ENCODE data around the gene DHODH. TPM values are rescaled to one million over a fixed set of nuclear protein-coding genes. Genes with fewer than 3 reads are reported as not detected.

The DHODH gene
- total RNA-seq (2012; rRNA removed) (3.2 and 3.3 TPM in 2 replicates), polyA plus RNA-seq (2012; rRNA removed) (4.1 and 4.5 TPM in 2 replicates), Bru-seq, nascent RNA (percentile 40 among the genes with signal in this experiment), BruChase-seq, experiment 1, labeled RNA remaining after a 6-hour chase (percentile 38 among the genes with signal in this experiment), BruChase-seq, experiment 2, labeled RNA remaining after a 2-hour chase (percentile 36 among the genes with signal in this experiment)
- 2.9 and 4.9 TPM in 2 replicates for polyA plus RNA-seq (2012; cell fraction: cytosol; rRNA removed)
- 3.5 and 4.1 TPM in 2 replicates for polyA plus RNA-seq (2012; cell fraction: nucleus; rRNA removed; ENCODE audit: low replicate concordance)
- long read RNA-seq, partial matches to known transcripts: 2 of 8 reads
- long read RNA-seq, other reads (novel, unspliced or antisense): 3 of 8 reads

DNA sequence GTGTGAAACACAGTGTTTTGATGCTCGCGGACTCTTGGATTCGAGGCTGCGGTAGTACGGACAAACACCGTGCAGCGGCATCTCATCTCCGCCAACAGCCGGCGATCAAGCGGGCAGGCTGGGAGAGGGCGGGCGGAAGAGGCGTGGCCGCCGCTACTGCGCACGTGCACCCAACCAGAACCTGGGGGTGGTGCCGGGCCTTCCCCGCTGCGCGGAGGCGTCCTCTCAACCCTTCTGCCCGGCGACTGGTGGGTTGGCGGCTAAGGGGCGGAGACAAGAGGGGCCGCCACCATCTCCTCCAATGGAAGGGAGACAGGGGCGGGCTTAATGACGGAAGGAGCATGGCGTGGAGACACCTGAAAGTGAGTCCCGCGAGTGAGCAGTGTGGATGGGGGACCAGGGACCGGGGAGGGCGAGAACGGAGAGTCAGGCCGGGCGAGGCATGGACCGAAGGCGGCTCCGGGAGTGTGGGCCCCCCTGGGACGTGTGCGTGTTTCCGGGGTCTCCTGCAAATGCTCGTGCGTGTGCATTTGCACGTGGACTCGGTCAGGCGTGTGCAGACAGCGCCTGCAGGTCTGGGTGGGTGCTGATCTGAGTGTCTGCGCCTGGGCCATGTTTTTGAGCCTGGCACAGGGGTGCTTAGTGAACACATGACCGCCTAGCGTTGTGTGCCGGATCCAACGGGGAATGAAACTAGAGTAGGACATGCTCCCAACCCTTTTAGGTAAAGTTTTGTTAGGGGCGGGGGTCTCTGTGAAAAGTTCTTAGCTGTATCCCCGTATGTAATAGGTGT, at the start of gene DHODH:
DHODH (plus strand) TSS at position 321 of the 793 bp plus-strand sequence; CDS start at position 342, 21 bp downstream.
- Histone ChIP-seq H3K18ac (ENCODE audit: low read depth, low read length) (no peak within 1 kb of the TSS), H2BK5ac (ENCODE audit: low read depth, low read length, poor library complexity, severe bottlenecking) (no peak within 1 kb of the TSS), H3K79me1 (ENCODE audit: low read depth in 1 of 2, low read length in 2 of 2) (peaks cover 8 to 9% of the 10 kb centered on the region in 2 experiments; a peak in 3 of 4 replicates), H4K20me1 (ENCODE audit: insufficient read depth, low read length) (no peaks in the 10 kb centered on the region), H3K27me3 (ENCODE audit: control insufficient read depth, insufficient read depth, low read length) (0 out of 2 replicates have a peak, but pooled peaks cover 2% of the 10 kb centered on the region), H3K14ac (replicated peaks; ENCODE audit: low read depth, low read length) (peak within 1 kb of the TSS; percentile 81; the same call in 1 of the 2 replicates), H3K9ac (ENCODE audit: low read depth, low read length) (peak within 1 kb of the TSS; percentile 62), H2BK20ac (ENCODE audit: low read depth, low read length) (no peak within 1 kb of the TSS), H3K9me1 (ENCODE audit: insufficient read depth, low read length) (no peaks in the 10 kb centered on the region), H3K9me3 (ENCODE audit: control insufficient read depth, insufficient read depth, low read length) (no peaks in the 10 kb centered on the region), H3K4me1 (ENCODE audit: control insufficient read depth, insufficient read depth, low read length) (no peaks in the 10 kb centered on the region), H2BK15ac (ENCODE audit: low read depth, low read length) (no peak within 1 kb of the TSS), H2BK120ac (ENCODE audit: low read depth, low read length) (no peak within 1 kb of the TSS), H3K4me3 (ENCODE audit: insufficient read depth, low read depth, low read length) (peak within 1 kb of the TSS; percentile 75), H3K56ac (ENCODE audit: extremely low read depth, insufficient read depth, low read length) (peak within 1 kb of the TSS; percentile 47), H3K27ac (ENCODE audit: insufficient read depth, low read length) (no peak within 1 kb of the TSS; the same call in 1 of the 2 replicates), H3K36me3 (ENCODE audit: control insufficient read depth, insufficient read depth, low read length) (no peaks in the 10 kb centered on the region), H3K4me2 (ENCODE audit: low read depth, low read length) (peak within 1 kb of the TSS; percentile 89), H3K23ac (ENCODE audit: low read depth, low read length) (peak within 1 kb of the TSS; percentile 74), H3K4ac (ENCODE audit: low read depth, low read length) (peak within 1 kb of the TSS; percentile 69), H2AK5ac (ENCODE audit: low read depth, low read length) (no peak within 1 kb of the TSS), H2AK9ac (replicated peaks; ENCODE audit: low read depth, low read length, poor library complexity) (peak within 1 kb of the TSS; percentile 85), H2AFZ (replicated peaks; ENCODE audit: low read length, poor library complexity) (peak within 1 kb of the TSS; percentile 99), H4K8ac (ENCODE audit: low read depth in 2 of 2, low read length in 2 of 2) (peak within 1 kb of the TSS; percentile 78 to 87), H4K5ac (ENCODE audit: low read depth, low read length) (0 out of 2 replicates have a peak within 1 kb of the TSS, but pooled peaks have one; percentile 13), H4K91ac (ENCODE audit: insufficient read depth, low read depth, low read length) (no peak within 1 kb of the TSS; the same call in 1 of the 2 replicates)
- intact Hi-C loops (cut with micrococcal nuclease) (no loop called here), in situ Hi-C loops (cut with MboI; ENCODE audit: low sequenced_read_pairs) (no loop called here), dilution Hi-C loops (cut with HindIII; ENCODE audit: low sequenced_read_pairs, unreplicated experiment) (no loop called here)
- ChIA-PET CTCF (interaction anchor here (0.6 kb wide), 1 partner anchor 48 kb away, joined by 3 read pairs; no protein-coding TSS in a partner anchor), POLR2A (ENCODE audit: unreplicated experiment) (no interaction called here)
- ATAC-seq (ENCODE audit: low read depth): peak; percentile 100
- WGBS, 2 experiments (ENCODE audit: extremely low coverage in 2 of 2, insufficient read length in 1 of 2): 2% methylated on average over 16 of the region's 57 CpGs; no CpG with 5 or more reads in 1 of the 2 experiments
- peak; percentile 96 for DNase-seq
- BruUV-seq (replicated peaks): no TSS peak
- TF ChIP-seq RAD21 (IDR thresholded peaks at IDR 0.05; ENCODE audit: low read length) (no peak), MAZ (IDR thresholded peaks at IDR 0.05; ENCODE audit: borderline replicate concordance, low read depth, low read length) (peak; percentile 65; the same call in 1 of the 2 replicates), BHLHE40 (IDR thresholded peaks at IDR 0.05; ENCODE audit: low read depth, low read length) (peak; percentile 99), CHD1 (IDR thresholded peaks at IDR 0.05; ENCODE audit: low read depth, low read length) (no peak), MAFK (IDR thresholded peaks at IDR 0.05; ENCODE audit: low read depth, low read length) (no peak), SMC3 (IDR thresholded peaks at IDR 0.05; ENCODE audit: low read depth, low read length) (no peak), CEBPB (IDR thresholded peaks at IDR 0.05; ENCODE audit: low read depth, low read length) (no peak), MXI1 (IDR thresholded peaks at IDR 0.05; ENCODE audit: borderline replicate concordance, low read depth, low read length) (peak; percentile 91; the same call in 1 of the 2 replicates), FOS (IDR thresholded peaks at IDR 0.05; ENCODE audit: low read depth, low read length) (no peak), RFX5 (IDR thresholded peaks at IDR 0.05; ENCODE audit: low read depth, low read length) (peak; percentile 58), RCOR1 (IDR thresholded peaks at IDR 0.05; ENCODE audit: insufficient replicate concordance, low read length) (no peak)
- TF ChIP-seq, protein P1, sequence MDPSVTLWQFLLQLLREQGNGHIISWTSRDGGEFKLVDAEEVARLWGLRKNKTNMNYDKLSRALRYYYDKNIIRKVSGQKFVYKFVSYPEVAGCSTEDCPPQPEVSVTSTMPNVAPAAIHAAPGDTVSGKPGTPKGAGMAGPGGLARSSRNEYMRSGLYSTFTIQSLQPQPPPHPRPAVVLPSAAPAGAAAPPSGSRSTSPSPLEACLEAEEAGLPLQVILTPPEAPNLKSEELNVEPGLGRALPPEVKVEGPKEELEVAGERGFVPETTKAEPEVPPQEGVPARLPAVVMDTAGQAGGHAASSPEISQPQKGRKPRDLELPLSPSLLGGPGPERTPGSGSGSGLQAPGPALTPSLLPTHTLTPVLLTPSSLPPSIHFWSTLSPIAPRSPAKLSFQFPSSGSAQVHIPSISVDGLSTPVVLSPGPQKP (IDR thresholded peaks at IDR 0.05; ENCODE audit: borderline replicate concordance, low read depth, low read length): no peak
- TF ChIP-seq, protein P2, sequence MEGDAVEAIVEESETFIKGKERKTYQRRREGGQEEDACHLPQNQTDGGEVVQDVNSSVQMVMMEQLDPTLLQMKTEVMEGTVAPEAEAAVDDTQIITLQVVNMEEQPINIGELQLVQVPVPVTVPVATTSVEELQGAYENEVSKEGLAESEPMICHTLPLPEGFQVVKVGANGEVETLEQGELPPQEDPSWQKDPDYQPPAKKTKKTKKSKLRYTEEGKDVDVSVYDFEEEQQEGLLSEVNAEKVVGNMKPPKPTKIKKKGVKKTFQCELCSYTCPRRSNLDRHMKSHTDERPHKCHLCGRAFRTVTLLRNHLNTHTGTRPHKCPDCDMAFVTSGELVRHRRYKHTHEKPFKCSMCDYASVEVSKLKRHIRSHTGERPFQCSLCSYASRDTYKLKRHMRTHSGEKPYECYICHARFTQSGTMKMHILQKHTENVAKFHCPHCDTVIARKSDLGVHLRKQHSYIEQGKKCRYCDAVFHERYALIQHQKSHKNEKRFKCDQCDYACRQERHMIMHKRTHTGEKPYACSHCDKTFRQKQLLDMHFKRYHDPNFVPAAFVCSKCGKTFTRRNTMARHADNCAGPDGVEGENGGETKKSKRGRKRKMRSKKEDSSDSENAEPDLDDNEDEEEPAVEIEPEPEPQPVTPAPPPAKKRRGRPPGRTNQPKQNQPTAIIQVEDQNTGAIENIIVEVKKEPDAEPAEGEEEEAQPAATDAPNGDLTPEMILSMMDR (conservative IDR thresholded peaks at IDR 0.05; ENCODE audit: low read depth, low read length): 0 out of 2 replicates have a peak, but pooled peaks have one; percentile 4
